Measurements from ENCODE around the gene B4GAT1.

Gene B4GAT1

GRCh38 chr11:66302656-66303055 is 44.8 kb downstream of the B4GAT1 start:
- DNase-seq = no peak

- DNase-seq = peak; percentile 64 to 85 (median 80)
Measured at GRCh38 chr11:66299186-66299585, 48.2 kb downstream of the B4GAT1 start.

DNA sequence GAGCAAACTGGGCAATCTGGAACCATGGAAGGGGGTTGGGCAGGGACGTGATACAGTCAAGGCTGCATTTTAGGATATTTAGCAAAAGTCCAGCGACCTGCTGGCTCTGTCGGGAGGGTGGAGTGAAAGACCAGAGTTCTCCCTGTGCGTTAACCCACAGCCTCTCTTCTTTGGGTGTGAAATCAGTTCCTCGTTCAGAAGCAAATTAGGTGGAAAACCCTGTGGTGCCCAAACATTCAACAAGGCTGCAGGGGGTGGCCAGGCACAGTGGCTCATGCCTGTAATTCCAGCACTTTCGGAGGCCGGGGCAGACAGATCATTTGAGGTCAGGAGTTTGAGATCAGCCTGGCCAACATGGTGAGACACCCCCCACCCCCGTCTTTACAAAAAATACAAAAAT is 49.8 kb downstream of the B4GAT1 start:
- no peak for DNase-seq
